Measurements from ENCODE around the gene IL6ST.

The IL6ST gene

GRCh38 chr5:55986931-55987330, 7.8 kb downstream of the IL6ST start:
- Histone ChIP-seq H3K36me3 (replicated peaks; ENCODE audit: low read depth, low read length) (peaks cover 12% of the 10 kb centered on the region), H3K9ac (ENCODE audit: low read length) (no peak overlapping the region), H4K20me1 (ENCODE audit: insufficient read depth, low read length) (peaks cover 9% of the 10 kb centered on the region), H3K4me3 (ENCODE audit: low read length) (no peak overlapping the region), H3K27ac (ENCODE audit: low read length) (no peak overlapping the region), H3K4me1 (ENCODE audit: low read length) (no peaks in the 10 kb centered on the region), H3K79me2 (ENCODE audit: low read length) (no peaks in the 10 kb centered on the region; the same call in 1 of the 2 replicates), H3K9me3 (ENCODE audit: insufficient read depth, low read length) (no peaks in the 10 kb centered on the region; the same call in 1 of the 2 replicates), H3K27me3 (ENCODE audit: low read depth, low read length) (no peaks in the 10 kb centered on the region), H3K4me2 (ENCODE audit: low read length) (no peak overlapping the region), H2AFZ (ENCODE audit: low read depth, low read length) (no peak overlapping the region)
- TF ChIP-seq CTCF (IDR thresholded peaks at IDR 0.05; ENCODE audit: low read depth, low read length) = no peak
- TF ChIP-seq EZH2phosphoT487 (IDR thresholded peaks at IDR 0.05; ENCODE audit: low read depth) = no peak

DNA sequence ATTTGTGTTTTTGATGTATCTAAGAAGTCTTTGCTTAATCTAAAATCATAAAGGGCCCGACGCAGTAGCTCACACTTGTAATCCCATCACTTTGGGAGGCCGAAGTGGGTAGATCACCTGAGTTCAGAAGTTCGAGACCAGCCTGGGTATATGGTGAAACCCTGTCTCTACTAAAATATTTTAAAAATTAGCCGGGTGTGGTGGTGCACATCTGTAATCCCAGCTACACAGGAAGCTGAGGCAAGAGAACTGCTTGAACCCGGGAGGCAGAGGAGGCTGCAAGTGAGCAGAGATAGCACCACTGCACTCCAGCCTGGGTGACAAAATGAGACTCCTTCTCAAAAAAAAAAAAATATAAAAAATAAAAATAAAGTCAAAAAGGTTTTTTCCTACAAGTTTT, 9.6 kb downstream of the IL6ST start:
- peaks cover 12% of the 10 kb centered on the region for H3K36me3 ChIP-seq (replicated peaks; ENCODE audit: low read depth, low read length)
- TF ChIP-seq EZH2phosphoT487 (IDR thresholded peaks at IDR 0.05; ENCODE audit: low read depth) = no peak
- TF ChIP-seq CTCF (IDR thresholded peaks at IDR 0.05; ENCODE audit: low read depth, low read length) = no peak
- no peak overlapping the region for H3K4me2 ChIP-seq (ENCODE audit: low read length)
- H3K9ac ChIP-seq (ENCODE audit: low read length) = no peak overlapping the region
- no peak overlapping the region for H3K27ac ChIP-seq (ENCODE audit: low read length)
- no peaks in the 10 kb centered on the region for H3K9me3 ChIP-seq (ENCODE audit: insufficient read depth, low read length)
- no peak overlapping the region for H3K4me3 ChIP-seq (ENCODE audit: low read length)
- H2AFZ ChIP-seq (ENCODE audit: low read depth, low read length) = no peak overlapping the region
- H4K20me1 ChIP-seq (ENCODE audit: insufficient read depth, low read length) = peaks cover 5% of the 10 kb centered on the region
- H3K4me1 ChIP-seq (ENCODE audit: low read length) = no peaks in the 10 kb centered on the region
- H3K79me2 ChIP-seq (ENCODE audit: low read length) = no peaks in the 10 kb centered on the region; the same call in 1 of the 2 replicates
- no peaks in the 10 kb centered on the region for H3K27me3 ChIP-seq (ENCODE audit: low read depth, low read length)

- no peak overlapping the region for H3K4me2 ChIP-seq (ENCODE audit: low read length)
- TF ChIP-seq CTCF (IDR thresholded peaks at IDR 0.05; ENCODE audit: low read depth, low read length) = no peak
- TF ChIP-seq EZH2phosphoT487 (IDR thresholded peaks at IDR 0.05; ENCODE audit: low read depth) = no peak
- H3K27ac ChIP-seq (ENCODE audit: low read length) = no peak overlapping the region
- H3K27me3 ChIP-seq (ENCODE audit: low read depth, low read length) = no peaks in the 10 kb centered on the region
- no peak overlapping the region for H3K4me3 ChIP-seq (ENCODE audit: low read length)
- no peak overlapping the region for H2AFZ ChIP-seq (ENCODE audit: low read depth, low read length)
- peaks cover 12% of the 10 kb centered on the region for H3K36me3 ChIP-seq (replicated peaks; ENCODE audit: low read depth, low read length)
- no peaks in the 10 kb centered on the region for H3K9me3 ChIP-seq (ENCODE audit: insufficient read depth, low read length)
- no peaks in the 10 kb centered on the region; the same call in 1 of the 2 replicates for H3K79me2 ChIP-seq (ENCODE audit: low read length)
- H3K9ac ChIP-seq (ENCODE audit: low read length) = no peak overlapping the region
- H3K4me1 ChIP-seq (ENCODE audit: low read length) = no peaks in the 10 kb centered on the region
- no peaks in the 10 kb centered on the region for H4K20me1 ChIP-seq (ENCODE audit: insufficient read depth, low read length)
These were observed 10.8 kb downstream of the IL6ST start for GRCh38 chr5:55983986-55984385.

DNA sequence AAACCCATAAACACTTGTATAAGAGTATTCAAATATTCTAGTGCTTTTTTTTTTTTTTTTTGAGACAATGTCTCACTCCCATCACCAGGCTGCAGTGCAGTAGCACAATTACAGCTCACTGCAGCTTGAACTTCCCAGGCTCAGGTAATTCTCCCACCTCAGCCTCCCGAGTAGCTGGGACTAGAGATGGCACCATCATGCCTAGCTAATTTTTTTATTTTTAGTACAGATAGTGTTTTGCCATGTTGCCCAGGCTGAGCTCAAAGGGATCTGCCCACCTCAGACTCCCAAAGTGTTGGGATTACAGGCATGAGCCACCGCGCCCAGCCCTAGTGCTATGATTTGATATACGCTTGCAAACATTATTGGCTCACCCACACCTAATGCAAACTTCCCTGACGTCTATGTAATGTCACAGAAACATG, 11.8 kb downstream of the IL6ST start:
- Histone ChIP-seq H2AFZ (ENCODE audit: low read depth, low read length) (no peak overlapping the region), H3K9ac (ENCODE audit: low read length) (no peak overlapping the region), H3K27ac (ENCODE audit: low read length) (no peak overlapping the region), H3K4me2 (ENCODE audit: low read length) (no peak overlapping the region), H3K4me1 (ENCODE audit: low read length) (peaks cover 7% of the 10 kb centered on the region), H3K4me3 (ENCODE audit: low read length) (no peak overlapping the region), H3K36me3 (replicated peaks; ENCODE audit: low read depth, low read length) (peaks cover 12% of the 10 kb centered on the region), H4K20me1 (ENCODE audit: insufficient read depth, low read length) (no peaks in the 10 kb centered on the region), H3K27me3 (ENCODE audit: low read depth, low read length) (no peaks in the 10 kb centered on the region), H3K79me2 (ENCODE audit: low read length) (no peaks in the 10 kb centered on the region), H3K9me3 (ENCODE audit: insufficient read depth, low read length) (no peaks in the 10 kb centered on the region)
- TF ChIP-seq CTCF (IDR thresholded peaks at IDR 0.05; ENCODE audit: low read depth, low read length) = peak; percentile 35
- TF ChIP-seq EZH2phosphoT487 (IDR thresholded peaks at IDR 0.05; ENCODE audit: low read depth) = no peak
